K562 (cell line): Measurements from ENCODE around the gene NFATC1. TPM values are rescaled to one million over a fixed set of nuclear protein-coding genes. Genes with fewer than 3 reads are reported as not detected.

ENCODE experiments used
- ATAC-seq: fragments of 200-7000 bp; cut with Tn5 transposase; 3 replicates; pipeline ENCODE4 v1.9.1; 2020; ENCODE audit warnings: moderate library complexity
- BruUV-seq: library from RNA; stranded (reverse); fragments of 400-500 nt; replicated peaks from 2 replicates; lab custom pipeline; 2021; lab: Mats Ljungman, UMichigan
- CTCF ChIA-PET: fragments of 300-600 bp; formaldehyde crosslinking; extraction: SDS; loops from one replicate; lab custom pipeline; 2021; ENCODE audit warnings: low intra/inter-chr PET ratio; lab: Yijun Ruan, JAX
- POLR2A ChIA-PET: fragments of 300-600, 350-650 bp; sonication (Branson Sonifier 250); formaldehyde crosslinking; extraction: SDS; loops from one replicate; lab custom pipeline; 2021; ENCODE audit warnings: antibody characterized with exemption, inconsistent platforms; lab: Yijun Ruan, JAX
- DNase-seq, 4 experiments: peaks; one replicate each; pipeline versions ENCODE4 v3.0.0 to v3.0.0-alpha.2; 2011 to 2018; ENCODE audit warnings: low spot score in 3 of 4, mixed read lengths in 3 of 4; ENCODE audit errors: extremely low read depth in 1 of 4
- FAIRE-seq: peaks from 2 replicates; lab custom pipeline; 2011; peaks lifted over from hg19 to GRCh38; lab: Jason Lieb, UNC
- H2AFZ ChIP-seq: 2 replicates; pipeline ENCODE4 v1.6.0; 2011; ENCODE audit warnings: low read depth, low read length, control low read depth, inconsistent platforms
- H3K27ac ChIP-seq: fragments of 200-600 bp; 3 replicates; pipeline ENCODE4 v1.8.0; 2011; ENCODE audit warnings: low read depth, mild to moderate bottlenecking, control low read depth, inconsistent platforms, low read length, moderate library complexity, mixed read lengths; ENCODE audit errors: extremely low read depth
- H3K27me3 ChIP-seq, 2 experiments: fragments of 300-600 bp in 1 of 2; 2 replicates in 1 of 2; 3 replicates in 1 of 2; pipeline versions ENCODE4 v1.6.0 to v1.8.0; 2011; ENCODE audit warnings: inconsistent platforms in 2 of 2, low read length in 2 of 2, mild to moderate bottlenecking in 1 of 2, mixed read lengths in 1 of 2, moderate library complexity in 1 of 2; ENCODE audit not compliant: control insufficient read depth in 2 of 2, insufficient read depth in 2 of 2
- H3K36me3 ChIP-seq: fragments of 300-600 bp; 3 replicates; pipeline ENCODE4 v1.8.0; 2011; ENCODE audit warnings: mild to moderate bottlenecking, low read length, inconsistent platforms; ENCODE audit not compliant: control insufficient read depth, insufficient read depth
- H3K4me1 ChIP-seq, 2 experiments: fragments of 200-600 bp in 1 of 2; replicated peaks in 1 of 2; 2 replicates in 1 of 2; 3 replicates in 1 of 2; pipeline versions ENCODE4 v1.5.1 to v1.8.0; 2011; ENCODE audit warnings: inconsistent platforms in 2 of 2, low read length in 2 of 2, mild to moderate bottlenecking in 1 of 2, mixed read lengths in 1 of 2, moderate library complexity in 1 of 2; ENCODE audit not compliant: control insufficient read depth in 2 of 2, insufficient read depth in 2 of 2
- H3K4me2 ChIP-seq: 2 replicates; pipeline ENCODE4 v1.6.1; 2011; ENCODE audit warnings: low read length, control low read depth, inconsistent platforms, mixed read lengths; ENCODE audit not compliant: insufficient read depth
- H3K4me3 ChIP-seq: fragments of 200-600 bp; sonication (generic), shearing (Covaris generic); 2 replicates; pipeline ENCODE4 v1.5.1; 2016; ENCODE audit warnings: control low read depth, inconsistent platforms
- H3K79me2 ChIP-seq: fragments of 200-600 bp; 3 replicates; pipeline ENCODE4 v1.8.0; 2011; ENCODE audit warnings: low read length, inconsistent platforms; ENCODE audit not compliant: control insufficient read depth, insufficient read depth
- H3K9ac ChIP-seq, 2 experiments: 2 replicates each; pipeline versions ENCODE4 v1.6.0 to v1.6.1; 2011; ENCODE audit warnings: low read depth in 2 of 2, low read length in 2 of 2, control low read depth in 1 of 2, inconsistent platforms in 1 of 2, mild to moderate bottlenecking in 1 of 2, mixed read lengths in 1 of 2; ENCODE audit not compliant: insufficient read depth in 1 of 2
- H3K9me1 ChIP-seq: one replicate; pipeline ENCODE4 v1.6.0; 2011; ENCODE audit warnings: inconsistent platforms, mild to moderate bottlenecking, low read length, moderate library complexity; ENCODE audit not compliant: control insufficient read depth, insufficient read depth
- H3K9me3 ChIP-seq: replicated peaks from 2 replicates; pipeline ENCODE4 v1.5.1; 2011; ENCODE audit warnings: low read depth, low read length, inconsistent platforms; ENCODE audit not compliant: control insufficient read depth, insufficient read depth
- H4K20me1 ChIP-seq: replicated peaks from 2 replicates; pipeline ENCODE4 v1.6.1; 2011; ENCODE audit warnings: low read length, inconsistent platforms, mixed read lengths; ENCODE audit not compliant: control insufficient read depth, insufficient read depth
- HDAC6 ChIP-seq: IDR thresholded peaks from 2 replicates; pipeline ENCODE4 v1.6.1; 2012; ENCODE audit warnings: low read depth, mild to moderate bottlenecking, control low read depth, inconsistent platforms, low read length, moderate library complexity
- JUN ChIP-seq, 2 experiments: sonication (generic) in 1 of 2; formaldehyde crosslinking in 1 of 2; IDR thresholded peaks; 2 replicates each; pipeline versions ENCODE4 v1.6.1 to v1.8.0; 2012 to 2022; ENCODE audit warnings: borderline replicate concordance in 2 of 2, mild to moderate bottlenecking in 2 of 2, improper control_type of control experiment in 1 of 2, low read depth in 1 of 2, low read length in 1 of 2, missing genetic modification reagents in 1 of 2
- KDM1A ChIP-seq, 2 experiments: fragments of 450-650 bp; IDR thresholded peaks; 2 replicates each; pipeline ENCODE4 v1.6.1; 2016; ENCODE audit warnings: mild to moderate bottlenecking in 2 of 2
- MGA ChIP-seq: fragments of 450-650 bp; IDR thresholded peaks from 2 replicates; pipeline ENCODE4 v1.6.1; 2016; ENCODE audit warnings: mild to moderate bottlenecking, moderate library complexity
- WGBS: fragments of 100-300 bp; shearing (Covaris generic); methylation state at CpG from one replicate; pipeline ENCODE4 v1.1.6; 2016; ENCODE audit warnings: low coverage, mixed read lengths; ENCODE audit not compliant: insufficient coverage; ENCODE audit errors: missing lambda C conversion rate; 5-methylcytosine and 5-hydroxymethylcytosine counted together
- in situ Hi-C: fragments of 300-500 bp; cut with MboI; formaldehyde crosslinking; loops from 4 replicates; pipeline ENCODE4 v1.15.0; 2018; ENCODE audit warnings: inconsistent platforms, mixed read lengths
- intact Hi-C: fragments of 100-400 bp; cut with micrococcal nuclease; formaldehyde crosslinking; loops from 2 replicates; pipeline ENCODE4 v1.14.2; 2022
- polyA plus RNA-seq, 8 experiments: library from polyadenylated mRNA; depleted of rRNA in 4 of 8; stranded (reverse) in 5 of 8; unstranded in 3 of 8; fragments of >200 nt; fragmentation: Nextera tagmentation in 2 of 8; fragmentation: Illumina TruSeq in 1 of 8; extraction: Ambion mirVana in 2 of 8; extraction: Trizol in 1 of 8; gene quantifications; 2 replicates each; pipeline versions ENCODE4 v1.2.1 to v1.2.3, GENCODE V29; 2011 to 2014; ENCODE audit warnings: inconsistent platforms in 1 of 8, missing spikeins in 1 of 8
- total RNA-seq, 7 experiments: library from RNA; depleted of rRNA in 6 of 7; stranded (reverse); fragments of >200 nt in 6 of 7; fragmentation: Illumina TruSeq in 2 of 7; extraction: Trizol in 2 of 7; gene quantifications; 2 replicates each; pipeline versions ENCODE4 v1.2.1 to v1.2.3, GENCODE V29; 2011 to 2021; ENCODE audit warnings: low replicate concordance in 1 of 7
- TF ChIP-seq, protein P1 (sequence below): fragments of 250-450 bp; sonication (Bioruptor Pico); IDR thresholded peaks from 2 replicates; pipeline ENCODE4 v1.8.0; 2022; ENCODE audit warnings: inconsistent platforms

The NFATC1 gene
- total and polyA plus RNA-seq, 9 of the 15 experiments (the other 6 are each of a cell fraction or from before 2014, with no cell fraction given) = 1.1 to 16.4 (median 2.5) TPM

- no peaks in the 10 kb centered on the region for H3K79me2 ChIP-seq
- H3K4me2 ChIP-seq = no peak overlapping the region
- ATAC-seq (no peak), DNase-seq (no peak), FAIRE-seq (no peak)
- no peaks in the 10 kb centered on the region for H3K9me1 ChIP-seq
- H2AFZ ChIP-seq = no peak overlapping the region
- BruUV-seq = no TSS peak
- H3K4me3 ChIP-seq = no peak overlapping the region
- H3K9ac ChIP-seq = no peak overlapping the region
- intact Hi-C loops (no loop called here), in situ Hi-C loops (loop anchor here (5.0 kb wide), 1 partner anchor 79 kb away; no protein-coding TSS in a partner anchor)
- peaks cover 23 to 59% of the 10 kb centered on the region in 2 experiments; a peak in 4 of 5 replicates for H3K27me3 ChIP-seq
- POLR2A ChIA-PET = interaction anchor here (0.6 kb wide), 2 partner anchors 10 to 103 kb away, joined by 3 to 4 read pairs; no protein-coding TSS in a partner anchor
- CTCF ChIA-PET = no interaction called here
- no peak overlapping the region for H3K27ac ChIP-seq
- no peaks in the 10 kb centered on the region for H3K36me3 ChIP-seq
- 2% methylated on average over 15 of the region's 24 CpGs for WGBS
- 0 out of 2 replicates have a peak, but pooled peaks cover 9% of the 10 kb centered on the region for H4K20me1 ChIP-seq
- no peaks in the 10 kb centered on the region for H3K9me3 ChIP-seq
- peaks cover 0 to 19% of the 10 kb centered on the region in 2 experiments; a peak in 2 of 5 replicates for H3K4me1 ChIP-seq
- TF ChIP-seq MGA (no peak), HDAC6 (no peak), KDM1A (IDR thresholded peaks at IDR 0.05) (no peak), JUN (IDR thresholded peaks at IDR 0.05; ENCODE audit: borderline replicate concordance, low read depth, low read length) (no peak), JUN (CRISPR knock-in tag; IDR thresholded peaks at IDR 0.05; ENCODE audit: borderline replicate concordance) (no peak)
- TF ChIP-seq, protein P1, sequence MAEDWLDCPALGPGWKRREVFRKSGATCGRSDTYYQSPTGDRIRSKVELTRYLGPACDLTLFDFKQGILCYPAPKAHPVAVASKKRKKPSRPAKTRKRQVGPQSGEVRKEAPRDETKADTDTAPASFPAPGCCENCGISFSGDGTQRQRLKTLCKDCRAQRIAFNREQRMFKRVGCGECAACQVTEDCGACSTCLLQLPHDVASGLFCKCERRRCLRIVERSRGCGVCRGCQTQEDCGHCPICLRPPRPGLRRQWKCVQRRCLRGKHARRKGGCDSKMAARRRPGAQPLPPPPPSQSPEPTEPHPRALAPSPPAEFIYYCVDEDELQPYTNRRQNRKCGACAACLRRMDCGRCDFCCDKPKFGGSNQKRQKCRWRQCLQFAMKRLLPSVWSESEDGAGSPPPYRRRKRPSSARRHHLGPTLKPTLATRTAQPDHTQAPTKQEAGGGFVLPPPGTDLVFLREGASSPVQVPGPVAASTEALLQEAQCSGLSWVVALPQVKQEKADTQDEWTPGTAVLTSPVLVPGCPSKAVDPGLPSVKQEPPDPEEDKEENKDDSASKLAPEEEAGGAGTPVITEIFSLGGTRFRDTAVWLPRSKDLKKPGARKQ (CRISPR knock-in tag) = no peak
Observed at GRCh38 chr18:79548621-79548985, 152.9 kb downstream of the NFATC1 start.
